Melanocyte of skin (primary cell): ENCODE measurements around the gene CDC7. TPM values are rescaled to one million over a fixed set of nuclear protein-coding genes. Genes with fewer than 3 reads are reported as not detected.

Experiments
- total RNA-seq, 2 donors: library from RNA; depleted of rRNA; stranded (reverse); fragments of >200 nt; gene quantifications; 2 replicates each; pipeline ENCODE4 v1.2.3, GENCODE V29; 2012

CDC7 gene
- 10 to 100 TPM in 1 of 2 donors, 1 to 10 TPM in 1; 8.3 to 12.0 TPM for total RNA-seq

GRCh38 chr1:91500756-91501522, at the start of gene CDC7:
CDC7 (plus strand) TSS chr1:91500851; CDS start chr1:91501717, 866 bp downstream.

Other genes with a start within 250 kb of the CDC7 start
- gene HFM1, start 96.0 kb upstream of the CDC7 start, total RNA-seq: 1 to 10 TPM in 1 of 2 donors, under 1 TPM in 1; 0.67 to 1.0 TPM